GM06990 (cell line): ENCODE results near the gene VPS13D.

Source experiments
- DNase-seq: peaks from one replicate; pipeline ENCODE4 v3.0.0-alpha.2; 2011; ENCODE audit not compliant: insufficient read length; ENCODE audit errors: extremely low read depth
- H3K27me3 ChIP-seq: replicated peaks from 2 replicates; pipeline ENCODE4 v1.6.0; 2011; ENCODE audit warnings: low read length; ENCODE audit not compliant: control insufficient read depth, insufficient read depth
- H3K36me3 ChIP-seq: 2 replicates; pipeline ENCODE4 v1.5.1; 2011; ENCODE audit warnings: low read length; ENCODE audit not compliant: control insufficient read depth, insufficient read depth
- H3K4me3 ChIP-seq: replicated peaks from 2 replicates; pipeline ENCODE4 v1.5.1; 2011; ENCODE audit warnings: low read depth, mild to moderate bottlenecking, control low read depth, low read length
- CTCF ChIP-seq: IDR thresholded peaks from 2 replicates; pipeline ENCODE4 v1.5.1; 2011; ENCODE audit warnings: low read length, control low read depth, mild to moderate bottlenecking, inconsistent platforms; ENCODE audit not compliant: insufficient read depth, poor library complexity, severe bottlenecking

The VPS13D gene

GRCh38 chr1:12462586-12462985 is 232.8 kb downstream of the VPS13D start:
- Histone ChIP-seq H3K27me3 (no peaks in the 10 kb centered on the region), H3K36me3 (no peaks in the 10 kb centered on the region; the same call in 1 of the 2 replicates), H3K4me3 (no peak overlapping the region)
- no peak for TF ChIP-seq CTCF
- no peak for DNase-seq

GRCh38 chr1:12464045-12464461 is 234.2 kb downstream of the VPS13D start:
- Histone ChIP-seq H3K36me3 (no peaks in the 10 kb centered on the region; the same call in 1 of the 2 replicates), H3K27me3 (no peaks in the 10 kb centered on the region), H3K4me3 (no peak overlapping the region)
- DNase-seq, result no peak
- TF ChIP-seq CTCF, result no peak

- no peak for TF ChIP-seq CTCF
- DNase-seq, result no peak
- no peak overlapping the region for H3K4me3 ChIP-seq
- H3K36me3 ChIP-seq, result no peaks in the 10 kb centered on the region; the same call in 1 of the 2 replicates
- no peaks in the 10 kb centered on the region for H3K27me3 ChIP-seq
These were observed 234.8 kb downstream of the VPS13D start for GRCh38 chr1:12464598-12465056.

GRCh38 chr1:12465126-12465525 is 235.3 kb downstream of the VPS13D start:
- no peak overlapping the region for H3K4me3 ChIP-seq
- TF ChIP-seq CTCF, result no peak
- H3K27me3 ChIP-seq, result no peaks in the 10 kb centered on the region
- no peaks in the 10 kb centered on the region; the same call in 1 of the 2 replicates for H3K36me3 ChIP-seq
- DNase-seq, result no peak

- no peak overlapping the region for H3K4me3 ChIP-seq
- H3K27me3 ChIP-seq, result no peaks in the 10 kb centered on the region
- no peak for TF ChIP-seq CTCF
- no peaks in the 10 kb centered on the region; the same call in 1 of the 2 replicates for H3K36me3 ChIP-seq
- DNase-seq, result no peak
These were observed 237.0 kb downstream of the VPS13D start for GRCh38 chr1:12466816-12467215.
